NT2/D1 (cell line): ENCODE results near the gene MPPED1.

Source experiments
- SUZ12 ChIP-seq: IDR thresholded peaks from 2 replicates; pipeline ENCODE4 v1.6.1; 2011; ENCODE audit not compliant: insufficient read length, insufficient read depth; ENCODE audit errors: extremely low read depth
- YY1 ChIP-seq: IDR thresholded peaks from 2 replicates; pipeline ENCODE4 v1.6.1; 2011; ENCODE audit not compliant: insufficient read length, insufficient read depth
- ZNF274 ChIP-seq: IDR thresholded peaks from 2 replicates; pipeline ENCODE4 v1.6.1; 2011; ENCODE audit warnings: mild to moderate bottlenecking, low read depth, low read length

DNA sequence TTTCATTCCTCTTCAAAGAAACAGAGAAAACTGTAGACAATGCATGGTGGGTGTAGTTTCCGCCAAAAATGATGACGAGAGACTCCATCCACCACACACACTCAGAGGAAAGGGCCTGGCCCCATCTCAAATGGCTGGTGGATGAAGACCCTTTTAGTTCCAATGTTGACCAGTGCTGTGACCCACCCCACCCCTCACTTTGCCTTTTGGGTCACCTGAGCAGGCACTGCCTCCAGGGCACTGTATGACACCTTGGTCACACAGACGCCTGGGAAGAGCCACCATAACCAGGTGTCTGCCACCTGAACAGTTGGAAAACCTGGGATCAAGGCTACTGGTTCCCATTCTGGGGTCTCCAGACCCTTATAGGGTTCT, 121.3 kb downstream of the MPPED1 start:
- TF ChIP-seq SUZ12 (no peak), ZNF274 (no peak), YY1 (no peak)
